Pancreas (tissue), 10 donors: ENCODE results near the gene REXO1. TPM values are rescaled to one million over a fixed set of nuclear protein-coding genes. Genes with fewer than 3 reads are reported as not detected.

Source experiments
- ATAC-seq, 4 donors: fragments of 200-7000 bp; cut with Tn5 transposase; one replicate each; pipeline versions ENCODE4 v1.8.0 to v1.9.1; 2020; ENCODE audit warnings: mild to moderate bottlenecking in 4 of 4, moderate library complexity in 4 of 4
- DNase-seq, 6 donors: peaks; one replicate each; pipeline ENCODE4 v3.0.0-alpha.2; 2020
- FAIRE-seq: peaks from 2 replicates; lab custom pipeline; 2012; peaks lifted over from hg19 to GRCh38; lab: Jason Lieb, UNC
- H3K27ac ChIP-seq, 4 donors: fragments of 200-600 bp; sonication (generic); 1 replicate in 3 of 4; 2 replicates in 1 of 4; pipeline versions ENCODE4 v1.5.0 to v1.8.0; 2020
- H3K27me3 ChIP-seq, 4 donors: fragments of 200-600 bp; one replicate each; pipeline ENCODE4 v1.8.0; 2021
- H3K36me3 ChIP-seq, 3 donors: fragments of 200-600 bp; sonication (generic) in 1 of 3; one replicate each; pipeline versions ENCODE4 v1.5.0 to v1.8.0; 2020 to 2021
- H3K4me1 ChIP-seq, 3 donors: fragments of 200-600 bp; one replicate each; pipeline ENCODE4 v1.8.0; 2021
- H3K4me3 ChIP-seq, 4 donors: fragments of 200-600 bp; sonication (generic) in 2 of 4; one replicate each; pipeline versions ENCODE4 v1.5.0 to v1.8.0; 2020 to 2021
- H3K9me3 ChIP-seq, 4 donors: fragments of 200-600 bp; one replicate each; pipeline ENCODE4 v1.8.0; 2021
- CTCF ChIP-seq, 4 donors: fragments of 200-600 bp; sonication (generic) in 3 of 4; IDR thresholded peaks; one replicate each; pipeline versions ENCODE4 v1.5.0 to v1.8.0; 2021; ENCODE audit warnings: antibody characterized with exemption in 4 of 4
- WGBS, 2 donors: extraction: QIAGEN DNeasy Blood & Tissue Kit; methylation state at CpG; one replicate each; pipeline ENCODE4 v1.1.7; 2013; 5-methylcytosine and 5-hydroxymethylcytosine counted together
- intact Hi-C, 3 donors: fragments of 100-400 bp; cut with DNase I; formaldehyde crosslinking; loops; one replicate each; pipeline versions ENCODE4 v1.11.1 to v1.14.2; 2022
- polyA plus RNA-seq, 2 donors: library from polyadenylated mRNA; stranded (reverse); fragments of 200-250 nt; gene quantifications; one replicate each; pipeline ENCODE4 v1.2.3, GENCODE V29; 2013
- total RNA-seq, 6 donors: library from RNA; stranded (reverse); fragmentation: NEBNext Ultra II Directional in 4 of 6; extraction: Animal tissue kit (Norgen Biotek cat#: 25700) in 4 of 6; gene quantifications; one replicate each; pipeline versions ENCODE4 v1.2.1 to v1.2.4, GENCODE V29; 2021 to 2023
- donor health status: healthy with polysubstance abuse.
- donor health status: DM: no; HTN: no; CAD: no; lungs with moderate emphysema.
- donor health status: DM: no; HTN: no; CAD: no.
- donor health status: control.
- donor health status: control.
- donor health status: Bipolar disorder and iron deficiency.
- donor health status: DM: yes; HTN: yes; CAD: no.
- donor health status: DM: no; HTN: no; CAD: no.
- donor health status: DM: no; HTN: no; CAD: no.
- donor health status: DM: yes; HTN: yes; CAD: no.

REXO1 gene
- total and polyA plus RNA-seq, 8 donors: 10.5 to 42.2 (median 16.0) TPM

- 94% methylated on average over 53 to 61 of the region's 61 CpGs for WGBS, 2 donors
These were observed 32.4 kb downstream of the REXO1 start for GRCh38 chr19:1815605-1816529.

GRCh38 chr19:1814833-1815604, 33.3 kb downstream of the REXO1 start:
- TF ChIP-seq CTCF (IDR thresholded peaks at IDR 0.05): no peak
- intact Hi-C loops: no loop called here

More at GRCh38 chr19:1815605-1816529, 32.4 kb downstream of the REXO1 start:
- ATAC-seq (no peak), DNase-seq (no peak), FAIRE-seq (no peak)
- intact Hi-C loops: no loop called here
- Histone ChIP-seq H3K27ac (no peak overlapping the region), H3K4me3 (no peak overlapping the region), H3K36me3 (peaks cover 6 to 49% (median 20%) of the 10 kb centered on the region in 3 donors), H3K9me3 (no peaks in the 10 kb centered on the region), H3K27me3 (no peaks in the 10 kb centered on the region), H3K4me1 (peaks cover 0 to 5% (median 0%) of the 10 kb centered on the region in 3 donors)
- TF ChIP-seq CTCF (IDR thresholded peaks at IDR 0.05): no peak

GRCh38 chr19:1814391-1814790, 33.9 kb downstream of the REXO1 start:
- intact Hi-C loops: no loop called here
- no peak for FAIRE-seq

More at GRCh38 chr19:1814833-1815604, 33.3 kb downstream of the REXO1 start:
- DNase-seq (no peak), ATAC-seq (no peak), FAIRE-seq (no peak)
- no peak overlapping the region for H3K4me3 ChIP-seq
- H3K27ac ChIP-seq: no peak overlapping the region
- H3K36me3 ChIP-seq: peaks cover 6 to 44% (median 18%) of the 10 kb centered on the region in 3 donors
- H3K27me3 ChIP-seq: no peaks in the 10 kb centered on the region
- peaks cover 0 to 5% (median 0%) of the 10 kb centered on the region in 3 donors for H3K4me1 ChIP-seq
- WGBS, 2 donors: 89 to 90% methylated on average over 21 to 26 of the region's 26 CpGs
- no peaks in the 10 kb centered on the region for H3K9me3 ChIP-seq

More at GRCh38 chr19:1814391-1814790, 33.9 kb downstream of the REXO1 start:
- peaks cover 3 to 38% (median 12%) of the 10 kb centered on the region in 3 donors for H3K36me3 ChIP-seq
- 74 to 86% methylated on average over 10 of the region's 10 CpGs for WGBS, 2 donors
- H3K9me3 ChIP-seq: no peaks in the 10 kb centered on the region
- H3K27ac ChIP-seq: no peak overlapping the region
- peaks cover 0 to 5% (median 0%) of the 10 kb centered on the region in 3 donors for H3K4me1 ChIP-seq
- ATAC-seq (no peak), DNase-seq (no peak)
- no peaks in the 10 kb centered on the region for H3K27me3 ChIP-seq
- TF ChIP-seq CTCF (IDR thresholded peaks at IDR 0.05): no peak
- no peak overlapping the region for H3K4me3 ChIP-seq
